NT2/D1 (cell line): ENCODE results near the gene PNMA6F.

Experiments
- YY1 ChIP-seq: IDR thresholded peaks from 2 replicates; pipeline ENCODE4 v1.6.1; 2011; ENCODE audit not compliant: insufficient read length, insufficient read depth
- ZNF274 ChIP-seq: IDR thresholded peaks from 2 replicates; pipeline ENCODE4 v1.6.1; 2011; ENCODE audit warnings: mild to moderate bottlenecking, low read depth, low read length

DNA sequence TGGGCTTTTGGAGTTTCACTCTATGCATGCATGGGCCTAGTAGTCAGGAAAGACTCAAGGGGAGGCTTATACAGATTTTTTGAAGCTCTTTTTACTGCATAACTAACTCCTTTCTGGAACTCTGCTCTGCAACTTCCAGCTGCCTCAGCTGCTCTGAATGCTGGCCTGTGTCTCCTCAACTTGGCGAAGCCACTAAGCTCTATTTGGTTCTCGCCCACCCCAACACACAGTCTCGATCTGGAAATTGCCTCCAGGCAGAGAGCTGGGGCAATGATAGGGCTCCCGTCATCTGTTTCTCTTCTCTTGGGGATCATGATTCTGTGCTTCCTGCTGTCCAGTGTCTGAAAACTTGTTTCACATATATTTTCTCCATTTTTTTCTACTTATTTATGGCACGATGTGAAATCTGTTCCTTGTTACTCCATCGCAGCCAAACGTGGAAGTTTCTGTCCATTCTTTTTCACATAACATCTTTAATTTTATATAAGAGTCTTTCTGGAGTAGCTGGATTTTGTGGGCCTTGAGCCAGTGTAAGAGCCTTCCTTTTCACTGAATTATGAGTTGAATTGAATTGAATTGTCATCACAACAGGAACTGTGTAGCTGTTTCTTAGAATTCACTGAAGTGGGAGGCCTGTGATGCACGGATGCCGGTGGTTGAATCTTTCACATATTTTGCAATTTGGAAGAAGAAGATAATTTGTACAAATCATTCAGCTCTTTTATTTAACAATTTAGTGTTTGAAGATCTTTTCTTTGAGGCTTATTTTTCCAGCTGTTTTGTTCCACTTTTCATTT, 21.4 kb upstream of the PNMA6F start:
- TF ChIP-seq ZNF274 (no peak), YY1 (no peak)
